ENCODE results near the gene SLC22A31.

GRCh38 chr16:89152831-89153700 lies 47.3 kb downstream of the SLC22A31 start:
- TF ChIP-seq REST (IDR thresholded peaks at IDR 0.05; ENCODE audit: insufficient read depth in 1 of 2, low read depth in 2 of 2, low read length in 2 of 2) (no peak), POLR2AphosphoS5 (IDR thresholded peaks at IDR 0.05; ENCODE audit: low read depth, low read length) (no peak), TAF1 (IDR thresholded peaks at IDR 0.05; ENCODE audit: borderline replicate concordance, insufficient read depth, low read length) (no peak), SIN3A (IDR thresholded peaks at IDR 0.05; ENCODE audit: borderline replicate concordance, insufficient read depth, low read length) (no peak), FOXP2 (optimal IDR thresholded peaks at IDR 0.05; ENCODE audit: borderline replicate concordance, extremely low read depth, extremely low read length, insufficient read depth) (no peak)

Data from PFSK-1 (cell line).